Activated T-helper 9 cell treated with anti-CD3 and anti-CD28 coated beads, Interleukin-2, amount 50 U/mL, for 16 hours (primary cell): Measurements from ENCODE around the gene ATP2C1.

Experiments
- DNase-seq: peaks from one replicate; pipeline ENCODE4 v3.0.0-alpha.2; 2020; ENCODE audit warnings: low read depth

Gene ATP2C1

GRCh38 chr3:130895690-130896488, 2.0 kb downstream of the ATP2C1 start:
- DNase-seq = no peak

GRCh38 chr3:130897316-130897715, 3.4 kb downstream of the ATP2C1 start:
- DNase-seq = no peak

GRCh38 chr3:130900959-130901358, 7.1 kb downstream of the ATP2C1 start:
- no peak for DNase-seq

DNA sequence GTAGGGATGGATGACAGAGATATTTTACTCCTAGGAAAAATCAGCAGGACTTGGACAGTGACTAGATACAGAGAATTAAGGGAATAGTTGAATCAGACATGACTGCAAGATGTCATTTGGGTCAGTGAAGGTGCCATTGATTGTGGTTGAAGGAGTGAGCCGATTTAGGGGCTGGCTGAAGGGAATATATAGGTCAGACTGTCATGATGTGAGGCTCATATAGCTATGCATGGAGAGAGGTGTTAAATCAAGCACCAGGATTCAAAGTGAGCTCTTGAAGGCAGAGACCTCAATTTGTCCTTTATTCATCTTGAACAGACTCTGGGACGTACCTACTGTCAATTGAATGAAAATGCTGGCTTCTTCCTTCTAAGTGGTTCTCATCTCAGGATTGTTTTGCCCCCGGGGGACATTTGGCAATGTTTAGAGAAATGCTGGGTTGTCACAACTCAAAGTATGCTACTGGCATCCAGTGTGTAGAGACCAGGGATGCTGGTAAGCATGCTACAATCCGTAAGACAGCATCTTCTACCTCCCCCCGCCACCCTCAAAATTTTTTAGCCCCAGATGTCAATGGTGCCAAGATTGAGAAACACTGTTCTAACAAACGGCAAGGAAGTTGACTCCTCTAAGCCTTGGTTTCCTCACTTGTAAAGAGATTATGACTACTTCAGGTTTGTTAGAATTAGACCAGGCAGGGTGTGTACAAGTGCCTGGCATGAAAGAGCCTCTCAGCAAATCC, 7.8 kb downstream of the ATP2C1 start:
- no peak for DNase-seq

GRCh38 chr3:130903412-130903908, 9.6 kb downstream of the ATP2C1 start:
- DNase-seq = no peak

DNA sequence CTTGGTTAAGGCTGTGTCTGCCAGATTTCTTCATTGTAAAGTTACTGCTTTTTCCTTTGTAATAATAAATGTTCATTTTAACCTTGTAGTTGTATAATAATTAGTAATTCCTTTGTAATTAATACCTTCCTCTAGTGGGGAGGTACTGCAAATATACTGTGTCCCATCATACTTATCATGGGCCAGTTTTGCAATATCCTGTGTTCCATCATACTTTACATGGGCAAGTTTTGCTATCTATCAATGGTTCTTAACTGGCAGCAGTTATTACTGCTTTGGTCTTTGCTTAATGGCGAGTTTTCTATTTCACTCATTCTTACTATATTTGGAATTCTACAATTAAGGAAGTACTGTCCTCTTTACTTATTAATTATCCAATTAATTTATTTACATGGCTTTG, 10.6 kb downstream of the ATP2C1 start:
- DNase-seq = no peak

DNA sequence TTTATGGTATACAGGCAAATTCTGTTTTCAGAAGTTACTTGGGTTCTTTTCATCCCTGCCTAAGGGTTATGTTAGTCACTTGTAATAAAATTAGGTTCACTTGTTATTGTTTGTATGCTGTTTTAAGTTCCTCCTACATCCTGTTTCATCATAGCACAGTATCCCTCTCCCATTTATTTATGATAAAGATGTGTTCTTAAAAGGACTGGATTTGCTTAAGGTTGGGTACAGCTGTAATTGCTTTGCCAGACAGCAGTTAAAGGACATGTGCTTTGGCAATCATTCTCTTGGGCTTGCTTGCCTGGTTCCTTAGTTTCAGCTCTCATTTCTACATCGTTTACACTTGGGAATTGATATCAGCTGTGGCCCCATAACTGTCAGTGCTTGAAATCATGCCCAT, 11.7 kb downstream of the ATP2C1 start:
- no peak for DNase-seq

DNA sequence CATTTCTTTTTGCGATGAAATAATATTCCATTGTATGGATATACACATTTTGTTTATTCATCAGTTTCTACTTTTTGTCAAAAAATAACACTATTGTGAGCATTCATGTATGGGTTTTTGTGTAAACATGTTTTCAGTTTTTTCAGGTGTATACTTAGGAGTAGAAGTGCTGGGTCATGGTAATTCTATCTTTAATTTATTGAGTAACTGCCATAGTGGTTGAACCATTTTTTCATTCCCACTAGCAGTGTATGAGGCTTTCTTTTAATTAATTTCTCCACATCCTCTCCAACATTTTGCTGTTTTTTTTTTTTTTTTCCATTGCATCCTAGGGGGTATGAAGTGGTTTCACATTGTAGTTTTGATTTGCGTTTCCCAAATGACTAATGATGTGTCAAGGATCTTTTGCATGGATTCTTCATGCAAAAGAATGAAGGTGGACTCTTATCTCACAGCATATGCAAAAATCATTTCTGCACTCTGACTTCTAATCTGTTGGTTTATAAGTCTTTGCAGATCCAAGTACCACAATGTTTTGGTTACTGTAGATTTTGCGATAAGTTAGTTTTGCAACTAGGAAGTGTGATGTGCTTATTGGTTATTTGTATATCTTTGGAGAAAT, 12.6 kb downstream of the ATP2C1 start:
- no peak for DNase-seq

DNA sequence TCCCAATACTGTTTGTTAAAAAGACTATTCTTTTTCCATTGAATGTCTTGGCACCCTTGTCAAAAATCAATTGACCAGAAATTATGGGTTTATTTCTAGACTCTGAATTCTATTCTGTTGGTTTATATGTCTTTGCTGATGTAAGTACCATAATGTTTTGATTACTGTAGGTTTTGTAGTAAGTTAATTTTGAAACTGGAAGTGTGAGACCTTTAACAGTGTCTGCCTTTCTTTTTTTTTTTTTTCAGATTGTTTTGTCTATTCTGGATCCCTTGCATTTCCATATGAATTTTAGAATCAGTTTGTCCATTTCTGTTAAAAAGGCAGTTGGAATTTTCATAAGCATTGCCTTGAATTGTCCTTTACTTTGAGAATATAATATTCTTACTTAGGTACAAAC, 13.6 kb downstream of the ATP2C1 start:
- no peak for DNase-seq

DNA sequence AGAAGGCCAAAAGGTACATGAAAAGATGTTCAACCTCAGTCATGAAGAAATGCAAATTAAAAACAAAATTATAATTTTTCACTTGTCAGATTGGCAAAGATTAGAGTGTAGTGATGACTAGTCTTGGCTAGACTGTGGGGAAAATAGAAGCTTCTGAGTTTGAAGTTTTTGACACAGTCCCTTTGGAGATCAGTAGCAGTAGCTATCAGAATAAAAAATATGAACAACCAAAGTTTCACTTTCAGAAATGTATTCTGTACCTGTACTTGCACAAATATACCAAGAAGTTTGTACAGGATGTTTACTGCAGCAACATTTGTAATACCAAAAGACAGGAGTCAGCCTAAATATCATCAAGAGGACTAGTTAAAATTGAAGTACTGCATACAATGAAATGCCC, 14.1 kb downstream of the ATP2C1 start:
- DNase-seq = no peak

DNA sequence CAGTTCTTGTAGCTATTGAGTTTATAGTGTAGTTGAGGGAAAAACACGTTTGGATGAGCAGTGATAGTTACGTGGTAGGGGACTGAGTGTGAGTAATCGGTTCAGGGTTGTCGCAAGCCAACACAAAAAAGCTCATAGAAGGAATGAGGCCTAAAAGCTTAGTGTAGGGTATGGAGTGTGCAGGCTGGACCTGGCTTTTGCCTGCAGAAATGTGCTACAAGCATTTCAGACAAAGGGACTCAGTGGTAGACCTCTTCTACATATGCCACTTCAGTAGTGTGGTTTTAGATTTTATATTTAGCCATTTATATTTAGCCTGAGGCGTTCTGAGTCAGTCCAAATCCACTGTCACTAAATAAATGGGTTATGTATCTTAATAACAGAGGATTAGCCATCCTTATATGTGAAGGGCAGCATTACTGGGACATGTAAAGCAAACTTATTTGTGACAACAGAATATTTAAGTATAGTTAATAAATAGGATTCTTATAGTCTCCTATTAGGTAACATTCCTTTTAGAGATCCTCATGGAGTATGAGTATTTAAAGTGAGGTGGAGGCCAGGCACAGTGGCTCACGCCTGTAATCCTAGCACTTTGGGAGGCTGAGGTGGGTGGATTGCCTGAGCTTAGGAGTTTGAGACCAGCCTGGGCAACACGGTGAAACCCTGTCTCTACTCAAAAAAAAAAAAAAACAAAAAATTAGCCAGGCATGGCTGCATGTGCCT, 21.8 kb downstream of the ATP2C1 start:
- DNase-seq = no peak

- DNase-seq = no peak
These were observed 22.8 kb downstream of the ATP2C1 start for GRCh38 chr3:130916507-130917167.

DNA sequence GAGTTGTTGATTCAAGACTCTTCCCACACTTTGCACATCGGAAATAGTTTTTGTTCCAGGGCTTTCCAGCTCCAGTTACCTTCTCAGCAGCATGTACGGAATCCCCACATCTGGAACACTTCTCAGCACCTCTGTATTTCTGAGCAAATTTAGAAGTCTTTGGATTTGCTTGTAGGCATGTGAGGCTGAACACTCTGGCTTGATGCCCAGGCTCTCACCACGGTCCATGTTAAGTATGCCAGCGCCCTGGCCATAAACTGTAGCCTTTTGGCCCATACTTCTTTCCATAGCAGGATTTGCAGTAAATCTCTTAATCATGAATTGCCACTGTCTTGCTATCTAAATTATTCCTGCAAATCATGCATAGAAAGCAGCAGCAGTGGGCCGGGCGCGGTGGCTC, 24.4 kb downstream of the ATP2C1 start:
- no peak for DNase-seq

GRCh38 chr3:130925628-130926027, 31.7 kb downstream of the ATP2C1 start:
- no peak for DNase-seq

DNA sequence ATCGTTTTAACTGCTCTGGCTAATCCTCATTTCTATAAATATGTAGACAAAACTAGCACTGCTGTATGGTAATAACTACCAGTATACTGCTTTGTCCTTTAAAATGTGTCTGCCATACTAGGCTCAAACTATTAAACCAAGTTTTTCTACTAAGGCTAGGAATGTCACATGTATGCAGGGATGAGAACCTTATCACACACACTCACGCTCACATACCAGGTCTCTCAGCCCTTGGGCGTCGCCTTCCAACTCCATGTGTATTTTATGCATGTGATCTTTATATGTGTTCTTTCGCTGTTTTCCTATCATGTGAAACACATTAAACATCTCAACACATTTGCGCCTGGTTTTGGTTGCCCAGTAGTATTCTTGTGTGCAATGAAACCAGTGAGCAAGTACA, 32.6 kb downstream of the ATP2C1 start:
- DNase-seq = no peak

GRCh38 chr3:130929804-130930203, 35.9 kb downstream of the ATP2C1 start:
- DNase-seq = no peak

DNA sequence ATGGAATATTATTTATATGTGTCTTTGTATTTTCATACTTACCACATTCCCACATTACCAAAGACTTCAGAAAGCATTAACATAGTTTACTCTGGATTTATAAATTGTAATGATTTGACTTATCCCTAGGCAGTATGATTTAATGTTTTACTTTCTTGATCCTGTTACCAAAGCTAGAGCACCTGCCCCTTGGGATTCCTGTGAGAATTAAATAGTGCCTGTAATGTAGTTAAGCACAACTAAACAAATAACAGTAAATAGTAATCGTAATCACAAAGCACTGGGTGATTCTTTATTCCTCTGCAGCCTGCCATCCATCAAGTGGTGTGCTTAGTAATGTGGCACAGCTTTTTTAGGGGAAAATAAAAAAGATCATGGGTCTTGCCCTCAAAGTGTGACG, 39.1 kb downstream of the ATP2C1 start:
- DNase-seq = no peak

GRCh38 chr3:130933801-130934345, 40.0 kb downstream of the ATP2C1 start:
- DNase-seq = no peak

DNA sequence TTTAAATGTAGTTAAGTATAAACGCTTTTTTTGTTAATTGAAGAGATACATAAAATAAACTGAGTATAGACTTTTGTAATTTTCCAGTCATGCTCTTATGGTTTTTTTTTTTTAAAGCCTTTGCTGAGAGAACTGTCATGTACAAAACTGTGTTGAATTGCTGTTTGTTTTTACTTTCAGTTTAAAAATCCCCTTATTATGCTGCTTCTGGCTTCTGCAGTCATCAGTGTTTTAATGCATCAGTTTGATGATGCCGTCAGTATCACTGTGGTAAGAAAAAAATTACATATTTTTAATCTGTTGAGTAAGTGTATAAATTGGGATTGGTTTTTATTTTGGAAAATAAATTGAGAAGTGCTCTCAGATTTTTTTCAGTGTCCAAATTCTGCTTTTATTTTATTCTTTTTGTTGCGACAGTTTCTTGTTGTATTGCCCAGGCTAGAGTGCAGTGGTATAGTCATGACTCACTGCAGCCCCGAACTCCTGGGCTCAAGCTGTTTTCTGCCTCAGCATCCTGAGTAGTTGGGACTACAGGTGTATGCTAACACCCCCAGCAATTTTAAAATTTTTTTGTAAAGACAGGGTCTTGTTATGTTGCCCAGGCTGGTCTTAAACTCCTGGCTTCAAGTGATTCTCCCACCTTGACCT, 40.7 kb downstream of the ATP2C1 start:
- no peak for DNase-seq

DNA sequence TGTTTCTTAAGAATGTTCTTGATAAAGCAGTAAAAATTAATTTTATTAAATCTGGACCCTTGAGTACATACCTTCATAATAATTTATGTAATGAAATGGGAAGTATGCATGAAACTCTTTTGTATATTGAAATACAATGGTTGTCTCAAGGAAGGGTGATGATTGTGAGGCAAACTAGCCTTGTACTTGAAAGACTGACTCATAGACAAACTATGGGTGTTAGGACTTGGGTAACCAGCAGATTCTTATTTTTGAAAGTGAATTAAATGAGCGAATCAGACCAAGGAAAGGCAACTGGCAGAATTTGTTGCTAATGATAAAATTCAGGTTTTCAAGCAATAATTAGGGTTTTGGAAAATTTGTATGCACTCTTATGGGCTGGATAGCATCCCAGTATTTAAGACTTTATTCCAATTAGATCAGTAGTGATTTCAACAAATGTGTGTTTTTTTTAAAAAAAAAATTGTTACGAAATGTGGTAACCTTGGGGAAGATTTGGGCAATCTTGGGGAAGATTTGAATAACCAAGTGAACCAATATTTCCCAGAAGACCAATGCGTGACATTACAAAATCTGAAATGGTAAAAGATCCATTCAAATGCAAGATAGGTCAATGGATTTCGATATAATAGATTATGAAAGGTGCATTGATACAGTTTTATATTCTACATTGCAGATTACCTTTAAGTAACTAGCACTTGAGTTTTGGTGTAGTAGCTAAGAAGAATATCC, 42.0 kb downstream of the ATP2C1 start:
- no peak for DNase-seq
